Activated CD4-positive, alpha-beta T cell treated with anti-CD3 and anti-CD28 coated beads, Interleukin-2, amount 10 ng/mL, durations not matched to agents 7 days and 5 days (primary cell): ENCODE results near the gene DRD2. TPM values are rescaled to one million over a fixed set of nuclear protein-coding genes. Genes with fewer than 3 reads are reported as not detected.
A peak's percentile ranks its signal among the peaks of the same experiment; 100 is the strongest.

Experiments used
- CTCF ChIA-PET: fragments of 350-600 bp; sonication (Branson Sonifier 250); formaldehyde crosslinking; loops from one replicate; lab custom pipeline; 2021; ENCODE audit warnings: antibody characterized with exemption; lab: Charles Lee
- POLR2A ChIA-PET: fragments of 350-600 bp; sonication (Branson Sonifier 250); formaldehyde crosslinking; loops from one replicate; lab custom pipeline; 2021; ENCODE audit warnings: antibody characterized with exemption; lab: Charles Lee
- DNase-seq: peaks from one replicate; pipeline ENCODE4 v3.0.0-alpha.2; 2020
- H3K27ac Mint-ChIP-seq: one replicate; pipeline ENCODE4 v1.8.0; 2021; ENCODE audit warnings: mild to moderate bottlenecking, moderate library complexity, mixed read lengths
- H3K27me3 Mint-ChIP-seq: one replicate; pipeline ENCODE4 v1.8.0; 2021; ENCODE audit warnings: mixed read lengths
- H3K36me3 Mint-ChIP-seq: one replicate; pipeline ENCODE4 v1.8.0; 2021; ENCODE audit warnings: low read depth, mixed read lengths
- H3K4me1 Mint-ChIP-seq: one replicate; pipeline ENCODE4 v1.8.0; 2021; ENCODE audit warnings: mixed read lengths
- H3K4me3 Mint-ChIP-seq: one replicate; pipeline ENCODE4 v1.8.0; 2021; ENCODE audit warnings: mild to moderate bottlenecking, moderate library complexity, mixed read lengths
- H3K9me3 Mint-ChIP-seq: one replicate; pipeline ENCODE4 v1.8.0; 2021; ENCODE audit warnings: mixed read lengths
- total RNA-seq, 2 experiments: library from RNA; stranded (reverse); gene quantifications; one replicate each; pipeline ENCODE4 v1.2.3, GENCODE V29; 2021

Gene DRD2
- total RNA-seq, 2 experiments from 2014 or later: not detected

GRCh38 chr11:113474362-113475159 lies 637 bp downstream of the DRD2 start:
- peak; percentile 71 for DNase-seq
- CTCF ChIA-PET: interaction anchor here (0.8 kb wide), 1 partner anchor 25 kb away, joined by 3 read pairs; no protein-coding TSS in a partner anchor
- Mint-ChIP-seq H3K27me3 (peaks cover 54% of the 10 kb centered on the region), H3K27ac (no peak overlapping the region), H3K4me1 (peaks cover 5% of the 10 kb centered on the region), H3K9me3 (no peaks in the 10 kb centered on the region), H3K4me3 (no peak overlapping the region), H3K36me3 (no peaks in the 10 kb centered on the region)
- POLR2A ChIA-PET: no interaction called here

DNA sequence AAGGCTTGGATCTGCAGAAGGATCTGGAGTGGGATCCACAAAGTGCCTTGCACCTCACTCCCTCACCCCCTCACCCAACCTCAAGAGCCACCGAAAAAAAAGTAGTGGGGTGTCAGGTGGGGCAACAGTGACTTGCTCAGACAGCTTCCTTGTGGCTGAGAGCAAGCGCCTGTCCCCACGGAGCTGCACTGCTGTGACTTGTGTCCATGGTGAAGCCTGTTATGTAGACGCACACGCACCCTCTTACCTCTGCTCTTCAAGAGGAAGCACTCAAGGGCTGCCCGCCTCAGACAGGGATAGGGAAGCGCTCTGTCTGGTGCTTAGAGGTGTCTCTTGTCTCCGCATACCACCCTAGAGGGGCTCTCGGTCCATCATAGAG lies 1.2 kb downstream of the DRD2 start:
- peaks cover 57% of the 10 kb centered on the region for H3K27me3 Mint-ChIP-seq
- no peak for DNase-seq
- peaks cover 5% of the 10 kb centered on the region for H3K4me1 Mint-ChIP-seq
- H3K36me3 Mint-ChIP-seq: no peaks in the 10 kb centered on the region
- H3K27ac Mint-ChIP-seq: no peak overlapping the region
- ChIA-PET POLR2A (no interaction called here), CTCF (no interaction called here)
- no peaks in the 10 kb centered on the region for H3K9me3 Mint-ChIP-seq
- no peak overlapping the region for H3K4me3 Mint-ChIP-seq

DNA sequence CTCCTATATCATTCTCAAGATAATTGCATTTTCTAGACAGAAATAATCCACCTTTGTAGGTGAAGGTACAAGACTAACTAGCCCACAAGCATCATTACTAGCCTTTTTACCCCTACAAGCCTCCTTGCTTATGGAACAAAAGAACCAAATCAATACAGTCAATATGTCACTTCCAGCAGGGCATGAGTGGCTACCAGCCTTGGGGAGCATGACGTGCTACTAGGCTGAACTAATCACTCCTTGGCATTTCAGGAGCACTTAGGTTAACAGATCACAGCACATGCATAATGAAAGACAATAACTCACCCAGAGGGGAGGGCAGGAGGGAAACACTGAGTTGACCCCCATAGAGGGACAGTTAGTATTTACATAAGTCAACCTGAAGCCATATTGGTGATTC lies 2.7 kb downstream of the DRD2 start:
- Mint-ChIP-seq H3K4me1 (peaks cover 5% of the 10 kb centered on the region), H3K27ac (no peak overlapping the region), H3K9me3 (no peaks in the 10 kb centered on the region), H3K4me3 (no peak overlapping the region), H3K36me3 (no peaks in the 10 kb centered on the region), H3K27me3 (peaks cover 48% of the 10 kb centered on the region)
- ChIA-PET CTCF (no interaction called here), POLR2A (no interaction called here)
- no peak for DNase-seq

GRCh38 chr11:113470233-113470632 lies 5.0 kb downstream of the DRD2 start:
- peaks cover 29% of the 10 kb centered on the region for H3K27me3 Mint-ChIP-seq
- no peaks in the 10 kb centered on the region for H3K36me3 Mint-ChIP-seq
- no peaks in the 10 kb centered on the region for H3K9me3 Mint-ChIP-seq
- CTCF ChIA-PET: no interaction called here
- no peak overlapping the region for H3K4me3 Mint-ChIP-seq
- no peak overlapping the region for H3K27ac Mint-ChIP-seq
- POLR2A ChIA-PET: no interaction called here
- no peak for DNase-seq
- H3K4me1 Mint-ChIP-seq: peaks cover 3% of the 10 kb centered on the region

DNA sequence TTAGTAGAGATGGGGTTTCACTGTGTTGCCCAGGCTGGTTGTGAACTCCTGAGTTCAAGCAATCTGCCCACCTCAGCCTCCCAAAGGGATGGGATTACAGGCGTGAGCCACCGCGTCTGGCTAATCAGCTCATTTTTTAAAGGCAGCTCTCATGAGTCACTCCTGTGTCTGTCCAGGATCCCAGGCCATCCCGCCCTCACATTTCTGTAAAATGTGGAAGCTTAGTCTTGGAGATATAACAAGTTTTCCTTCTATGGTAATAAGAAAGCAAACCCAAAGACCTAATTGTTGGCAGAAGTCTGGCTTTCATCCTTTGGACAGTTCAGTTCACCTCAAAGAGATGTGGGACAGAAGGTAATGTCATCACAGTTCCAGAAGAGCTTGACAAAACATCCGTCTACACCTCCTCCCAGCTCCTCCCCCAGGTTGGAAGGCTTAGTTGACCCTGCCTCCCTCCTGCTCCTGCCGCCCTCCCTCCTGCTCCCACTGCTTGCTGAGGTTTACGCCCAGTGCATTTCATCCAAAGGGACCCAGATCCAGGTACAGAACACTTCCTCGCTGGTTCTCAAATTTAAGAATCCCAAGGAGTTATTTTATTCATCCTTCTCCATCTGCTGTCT lies 6.4 kb downstream of the DRD2 start:
- H3K4me1 Mint-ChIP-seq: no peaks in the 10 kb centered on the region
- H3K27me3 Mint-ChIP-seq: peaks cover 25% of the 10 kb centered on the region
- ChIA-PET POLR2A (no interaction called here), CTCF (no interaction called here)
- H3K9me3 Mint-ChIP-seq: no peaks in the 10 kb centered on the region
- H3K27ac Mint-ChIP-seq: no peak overlapping the region
- H3K4me3 Mint-ChIP-seq: no peak overlapping the region
- no peaks in the 10 kb centered on the region for H3K36me3 Mint-ChIP-seq
- no peak for DNase-seq

- CTCF ChIA-PET: interaction anchor here (1.3 to 2.0 kb wide), 2 partner anchors 9 to 19 kb away, joined by 4 to 6 read pairs; no protein-coding TSS in a partner anchor
- POLR2A ChIA-PET: no interaction called here
Measured at GRCh38 chr11:113467545-113467944, 7.7 kb downstream of the DRD2 start.

DNA sequence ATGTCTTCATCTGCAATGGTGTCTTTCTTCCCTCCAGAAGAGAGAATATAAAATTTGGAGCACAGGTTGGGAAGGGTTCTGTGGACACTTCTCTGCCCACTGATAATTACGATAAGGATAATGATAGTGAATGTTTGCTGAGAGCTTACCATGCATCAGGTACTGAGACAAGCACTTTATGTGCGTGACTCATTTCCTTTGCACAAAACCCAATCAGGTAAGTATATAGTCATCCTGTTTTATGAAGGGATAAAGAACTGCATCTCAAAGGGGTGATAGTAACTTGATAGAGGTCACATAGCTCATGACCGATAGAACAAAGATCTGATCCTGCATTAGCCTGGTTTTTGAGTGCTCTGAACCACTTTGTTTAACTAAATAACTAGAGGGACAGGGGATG lies 9.4 kb downstream of the DRD2 start:
- CTCF ChIA-PET: no interaction called here
- no peaks in the 10 kb centered on the region for H3K9me3 Mint-ChIP-seq
- no peak overlapping the region for H3K27ac Mint-ChIP-seq
- no peaks in the 10 kb centered on the region for H3K36me3 Mint-ChIP-seq
- POLR2A ChIA-PET: no interaction called here
- no peaks in the 10 kb centered on the region for H3K4me1 Mint-ChIP-seq
- peaks cover 7% of the 10 kb centered on the region for H3K27me3 Mint-ChIP-seq
- no peak overlapping the region for H3K4me3 Mint-ChIP-seq
- DNase-seq: no peak

More at GRCh38 chr11:113467545-113467944, 7.7 kb downstream of the DRD2 start:
- no peak overlapping the region for H3K27ac Mint-ChIP-seq
- H3K27me3 Mint-ChIP-seq: peaks cover 15% of the 10 kb centered on the region
- no peaks in the 10 kb centered on the region for H3K9me3 Mint-ChIP-seq
- H3K4me3 Mint-ChIP-seq: no peak overlapping the region
- DNase-seq: no peak
- no peaks in the 10 kb centered on the region for H3K4me1 Mint-ChIP-seq
- no peaks in the 10 kb centered on the region for H3K36me3 Mint-ChIP-seq

DNA sequence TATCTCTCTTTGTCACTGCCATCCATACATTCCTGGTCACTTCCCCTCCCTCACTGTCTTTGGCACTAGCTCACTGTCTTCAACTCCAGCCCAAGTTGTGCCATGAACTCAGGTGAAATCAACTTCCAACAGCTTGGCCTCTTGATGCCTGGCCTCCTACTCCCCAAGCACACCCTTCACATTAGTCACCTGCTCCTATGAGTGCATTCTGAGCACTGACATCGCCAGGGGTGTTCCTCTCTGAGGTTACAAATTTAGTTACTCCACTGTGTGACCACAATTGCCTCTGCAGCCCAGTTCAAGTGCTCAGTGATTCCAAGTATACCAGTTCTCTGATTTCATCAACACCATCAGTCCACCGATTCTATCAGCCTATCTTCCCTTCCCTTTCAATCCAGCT lies 10.8 kb downstream of the DRD2 start:
- POLR2A ChIA-PET: no interaction called here
- H3K9me3 Mint-ChIP-seq: no peaks in the 10 kb centered on the region
- peaks cover 8% of the 10 kb centered on the region for H3K27me3 Mint-ChIP-seq
- no peak for DNase-seq
- no peaks in the 10 kb centered on the region for H3K4me1 Mint-ChIP-seq
- H3K4me3 Mint-ChIP-seq: no peak overlapping the region
- CTCF ChIA-PET: no interaction called here
- no peaks in the 10 kb centered on the region for H3K36me3 Mint-ChIP-seq
- H3K27ac Mint-ChIP-seq: no peak overlapping the region

- Mint-ChIP-seq H3K27ac (no peak overlapping the region), H3K27me3 (peaks cover 9% of the 10 kb centered on the region), H3K9me3 (no peaks in the 10 kb centered on the region), H3K4me1 (no peaks in the 10 kb centered on the region), H3K4me3 (no peak overlapping the region), H3K36me3 (no peaks in the 10 kb centered on the region)
- ChIA-PET CTCF (interaction anchor here (1.4 kb wide), 1 partner anchor 14 kb away, joined by 3 read pairs; no protein-coding TSS in a partner anchor), POLR2A (no interaction called here)
- no peak for DNase-seq
Measured at GRCh38 chr11:113462830-113463229, 12.4 kb downstream of the DRD2 start.

DNA sequence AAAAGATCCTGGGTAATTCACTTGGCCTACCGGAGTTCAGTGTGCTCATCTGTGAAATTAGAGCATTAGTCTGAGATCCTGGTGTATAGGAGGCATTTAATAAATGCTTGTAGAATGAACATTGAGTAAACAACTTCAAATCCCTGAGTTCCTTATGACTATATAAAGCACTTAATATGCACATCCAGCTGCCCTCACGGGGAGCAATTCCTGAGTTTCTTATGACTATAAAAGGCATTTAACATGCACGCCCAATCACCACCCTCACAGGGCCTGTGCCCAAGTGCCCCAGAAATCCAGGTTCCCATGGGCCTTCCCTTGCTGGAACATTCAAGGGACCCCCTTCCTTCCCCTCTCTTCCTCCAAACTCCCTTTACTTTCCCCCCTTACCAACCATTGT lies 13.6 kb downstream of the DRD2 start:
- no peaks in the 10 kb centered on the region for H3K36me3 Mint-ChIP-seq
- no peak overlapping the region for H3K4me3 Mint-ChIP-seq
- ChIA-PET POLR2A (no interaction called here), CTCF (no interaction called here)
- no peaks in the 10 kb centered on the region for H3K4me1 Mint-ChIP-seq
- no peak overlapping the region for H3K27ac Mint-ChIP-seq
- no peaks in the 10 kb centered on the region for H3K9me3 Mint-ChIP-seq
- DNase-seq: no peak
- peaks cover 9% of the 10 kb centered on the region for H3K27me3 Mint-ChIP-seq

- Mint-ChIP-seq H3K27me3 (peaks cover 11% of the 10 kb centered on the region), H3K36me3 (no peaks in the 10 kb centered on the region), H3K27ac (no peak overlapping the region), H3K4me1 (no peaks in the 10 kb centered on the region), H3K4me3 (no peak overlapping the region), H3K9me3 (no peaks in the 10 kb centered on the region)
- DNase-seq: no peak
- ChIA-PET CTCF (interaction anchor here (1.6 kb wide), 1 partner anchor 10 kb away, joined by 5 read pairs; no protein-coding TSS in a partner anchor), POLR2A (no interaction called here)
Measured at GRCh38 chr11:113460469-113460868, 14.7 kb downstream of the DRD2 start.

- Mint-ChIP-seq H3K4me1 (no peaks in the 10 kb centered on the region), H3K27ac (no peak overlapping the region)
- CTCF ChIA-PET: interaction anchor here (1.0 to 1.5 kb wide), 3 partner anchors 9 to 17 kb away, joined by 3 to 6 read pairs (median 3); no protein-coding TSS in a partner anchor
Measured at GRCh38 chr11:113458189-113458588, 17.0 kb downstream of the DRD2 start.

DNA sequence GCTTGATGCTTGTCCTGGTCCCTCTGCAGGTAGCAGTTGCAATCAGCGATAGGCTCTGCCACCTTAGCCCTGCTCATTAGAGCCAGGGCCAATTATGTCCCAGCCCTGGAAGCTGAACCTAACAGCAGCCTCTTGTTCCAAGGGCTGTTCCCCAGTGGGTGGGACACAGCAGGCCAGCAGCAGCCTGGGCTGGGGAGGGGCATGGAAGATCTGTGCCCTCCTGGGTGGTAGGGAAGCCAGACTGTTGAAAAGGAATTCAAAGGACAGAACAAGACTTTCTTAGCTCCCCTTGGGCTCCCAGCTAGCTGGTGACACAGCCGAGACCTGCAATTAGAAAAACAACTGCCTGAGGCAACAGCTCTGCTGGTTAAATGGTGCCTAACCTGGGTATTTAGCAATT lies 17.4 kb downstream of the DRD2 start:
- no peak overlapping the region for H3K4me3 Mint-ChIP-seq
- peaks cover 13% of the 10 kb centered on the region for H3K27me3 Mint-ChIP-seq
- H3K9me3 Mint-ChIP-seq: no peaks in the 10 kb centered on the region
- H3K36me3 Mint-ChIP-seq: no peaks in the 10 kb centered on the region
- no peak for DNase-seq
- CTCF ChIA-PET: interaction anchor here (1.0 to 1.5 kb wide), 3 partner anchors 10 to 17 kb away, joined by 3 to 6 read pairs (median 3); no protein-coding TSS in a partner anchor
- POLR2A ChIA-PET: no interaction called here
- H3K4me1 Mint-ChIP-seq: no peaks in the 10 kb centered on the region
- H3K27ac Mint-ChIP-seq: no peak overlapping the region

More at GRCh38 chr11:113458189-113458588, 17.0 kb downstream of the DRD2 start:
- Mint-ChIP-seq H3K9me3 (no peaks in the 10 kb centered on the region), H3K27me3 (peaks cover 13% of the 10 kb centered on the region), H3K36me3 (no peaks in the 10 kb centered on the region), H3K4me3 (no peak overlapping the region)
- no peak for DNase-seq
- POLR2A ChIA-PET: no interaction called here
